ENCODE measurements around the gene ACADSB.

Gene ACADSB

DNA sequence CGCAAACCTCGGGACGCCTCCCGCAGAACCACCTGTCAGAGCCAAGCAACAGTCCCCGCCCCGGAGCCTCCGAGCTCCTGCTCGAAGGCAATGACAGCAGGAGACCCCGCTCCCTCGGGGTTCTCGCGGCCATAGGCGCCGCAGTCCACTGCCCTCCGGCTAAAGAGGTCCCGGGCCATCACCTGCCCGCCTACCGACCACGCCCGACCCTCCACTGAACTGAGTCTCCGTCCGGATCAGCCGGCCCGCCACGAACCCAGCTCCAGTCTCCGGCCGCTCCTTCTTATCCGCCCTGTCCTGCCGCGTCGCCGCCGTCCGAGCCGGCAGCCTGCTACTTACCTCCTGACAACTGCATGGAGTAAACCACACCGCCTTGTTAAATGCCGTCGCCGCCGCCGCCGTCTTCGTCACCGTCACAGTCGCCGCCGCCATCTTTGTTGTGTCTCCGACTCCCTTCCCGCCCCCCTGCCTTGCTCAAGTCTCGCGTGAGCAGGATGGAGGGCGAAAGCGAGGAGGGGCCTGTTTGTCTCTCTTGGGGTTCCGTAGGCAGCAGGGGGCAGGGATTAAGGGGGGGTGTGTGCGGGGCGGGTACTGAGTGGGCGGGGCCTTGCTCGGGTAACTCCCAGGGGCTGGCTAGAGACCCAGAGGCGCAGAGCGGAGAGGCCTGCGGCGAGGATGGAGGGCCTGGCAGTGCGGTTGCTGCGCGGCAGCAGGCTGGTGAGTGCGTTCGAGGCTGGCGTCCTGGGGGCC, at the start of gene ACADSB, which contains the start of gene IKZF5:
TSS of gene ACADSB (plus strand) at position 652 of the 750 bp plus-strand sequence. CDS start at position 676, 24 bp downstream.
TSS of gene IKZF5 (minus strand) at position 441 of the 750 bp plus-strand sequence. CDS start 10,170 bp downstream, outside the sequence.
- peak; percentile 100 for DNase-seq

- DNase-seq = no peak
These were observed 46.4 kb upstream of the ACADSB start for GRCh38 chr10:122962405-122962804.

GRCh38 chr10:122966879-122967278, 41.9 kb upstream of the ACADSB start:
- DNase-seq = no peak

GRCh38 chr10:122968698-122969097, 40.1 kb upstream of the ACADSB start:
- no peak for DNase-seq

- DNase-seq = no peak
These were observed 34.8 kb upstream of the ACADSB start for GRCh38 chr10:122974023-122974422.

DNA sequence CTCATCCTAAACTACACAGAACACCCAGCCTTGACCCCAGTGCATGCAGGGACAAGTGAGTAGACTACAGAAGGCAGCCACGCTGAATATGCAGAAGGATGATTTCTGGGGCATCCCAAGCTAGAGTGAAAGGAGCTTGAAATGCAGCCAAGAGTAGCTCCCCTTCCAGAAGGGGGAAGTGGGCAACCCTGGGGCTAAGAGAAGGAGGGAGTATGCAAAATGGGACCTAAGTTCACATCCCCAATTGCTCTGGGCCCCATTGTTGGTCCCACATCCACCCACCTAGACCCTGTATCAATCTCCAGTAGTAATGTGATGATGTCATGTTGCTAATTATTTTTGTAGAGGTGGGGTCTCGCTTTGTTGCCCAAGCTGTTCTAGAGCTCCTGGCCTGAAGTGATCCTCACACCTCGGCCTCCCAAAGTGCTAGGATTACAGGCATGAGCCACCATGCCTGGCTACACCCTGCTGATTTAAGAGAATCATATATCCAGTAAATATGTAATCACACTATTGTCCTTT, 34.2 kb upstream of the ACADSB start:
- no peak for DNase-seq

DNA sequence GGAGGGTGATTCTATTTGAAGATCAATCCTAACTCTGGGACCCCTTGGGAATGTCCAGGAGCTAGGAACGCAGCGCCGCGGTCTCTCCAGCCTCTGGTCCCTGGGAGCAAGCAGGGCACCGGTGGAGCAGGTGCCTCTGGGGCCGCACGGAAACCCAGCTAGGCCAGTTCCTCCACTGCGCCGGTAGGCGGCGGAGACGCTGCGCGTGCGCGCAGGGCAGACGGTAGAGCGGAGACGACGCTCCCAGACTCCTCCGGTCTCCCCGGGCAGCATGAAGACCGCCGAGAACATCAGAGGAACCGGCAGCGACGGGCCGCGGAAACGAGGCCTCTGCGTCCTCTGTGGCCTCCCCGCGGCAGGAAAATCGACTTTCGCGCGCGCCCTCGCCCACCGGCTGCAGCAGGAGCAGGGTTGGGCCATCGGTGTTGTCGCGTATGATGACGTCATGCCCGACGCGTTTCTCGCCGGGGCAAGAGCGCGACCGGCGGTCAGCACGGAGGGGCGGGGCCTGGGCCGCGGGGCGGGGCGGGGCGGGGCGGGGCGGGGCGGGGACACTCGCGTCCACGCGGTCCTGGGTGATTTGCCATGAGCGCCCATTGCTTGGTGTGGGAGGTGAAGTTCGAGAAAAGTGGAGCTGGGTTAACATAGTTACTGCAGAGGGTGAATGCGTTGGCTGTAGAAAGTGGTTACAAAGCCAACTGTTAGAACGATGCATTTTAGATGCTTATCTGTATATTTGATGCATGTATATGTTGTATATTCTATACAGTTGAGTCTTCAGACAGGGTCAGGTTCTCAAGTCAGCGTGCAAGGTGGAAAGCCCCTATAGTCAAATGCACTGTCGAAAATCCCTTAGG, 28.4 kb upstream of the ACADSB start, which contains the start of gene PSTK:
TSS of gene PSTK (plus strand) at position 193 of the 857 bp plus-strand sequence. CDS start at position 272, 79 bp downstream.
- peak; percentile 93 for DNase-seq

GRCh38 chr10:122981066-122981464, 27.7 kb upstream of the ACADSB start:
- no peak for DNase-seq

GRCh38 chr10:122983898-122984297, 24.9 kb upstream of the ACADSB start:
- DNase-seq = no peak

DNA sequence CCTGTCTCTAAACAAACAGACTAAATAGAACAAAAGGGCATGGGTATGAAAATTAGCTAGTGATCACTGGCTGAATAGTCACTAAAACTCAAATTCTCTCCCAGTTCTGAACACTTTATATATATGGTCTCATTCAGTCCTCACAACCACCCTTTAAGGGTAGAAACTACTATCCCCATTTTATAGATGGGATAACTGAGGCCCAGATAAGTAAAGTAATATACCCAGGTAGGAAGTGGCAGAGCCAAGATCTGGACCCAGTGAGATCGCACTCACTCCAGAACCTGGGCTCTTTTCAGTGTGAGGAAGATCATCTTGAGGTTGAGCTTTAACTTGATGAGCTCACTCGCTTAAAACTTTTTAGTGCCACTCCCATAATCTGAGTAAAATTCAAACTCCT, 24.1 kb upstream of the ACADSB start:
- no peak for DNase-seq

DNA sequence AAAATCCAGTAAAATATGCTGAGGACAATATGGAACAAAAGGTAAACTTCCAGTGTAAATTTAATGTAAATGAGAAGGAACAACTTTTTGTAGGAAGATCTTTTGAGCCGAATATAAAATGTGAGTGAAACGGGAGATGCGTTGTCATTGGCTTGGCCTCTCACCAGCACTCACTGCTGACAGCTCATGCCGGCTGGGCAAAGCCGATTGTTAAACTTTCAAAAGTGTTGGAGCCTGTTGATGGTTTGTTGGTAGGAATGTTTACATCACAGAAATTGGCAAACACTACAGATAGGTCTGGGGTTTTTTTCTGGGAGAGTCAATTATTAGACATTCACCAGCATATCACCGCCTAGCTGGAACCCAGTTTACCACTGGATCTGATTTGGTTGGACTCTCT, 22.5 kb upstream of the ACADSB start:
- no peak for DNase-seq

DNA sequence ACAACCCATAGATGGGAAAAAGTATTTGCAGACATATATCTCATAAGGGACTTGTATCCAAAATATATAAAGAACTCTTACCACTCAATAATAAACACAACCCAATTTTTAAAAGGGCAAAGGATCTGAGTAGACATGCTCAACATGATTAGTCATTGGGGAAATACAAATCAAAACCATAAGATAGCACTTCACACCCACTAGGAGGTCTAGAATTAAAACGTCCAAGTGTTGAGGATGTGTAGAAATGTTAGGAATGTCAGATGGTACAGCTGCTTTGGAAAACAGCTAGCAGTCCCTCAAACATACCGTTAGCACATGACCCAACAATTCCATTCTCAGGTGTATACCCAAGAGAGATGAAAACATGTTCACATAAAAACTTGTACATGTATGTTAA, 20.3 kb upstream of the ACADSB start:
- no peak for DNase-seq

- no peak for DNase-seq
These were observed 18.5 kb upstream of the ACADSB start for GRCh38 chr10:122990278-122990677.

DNA sequence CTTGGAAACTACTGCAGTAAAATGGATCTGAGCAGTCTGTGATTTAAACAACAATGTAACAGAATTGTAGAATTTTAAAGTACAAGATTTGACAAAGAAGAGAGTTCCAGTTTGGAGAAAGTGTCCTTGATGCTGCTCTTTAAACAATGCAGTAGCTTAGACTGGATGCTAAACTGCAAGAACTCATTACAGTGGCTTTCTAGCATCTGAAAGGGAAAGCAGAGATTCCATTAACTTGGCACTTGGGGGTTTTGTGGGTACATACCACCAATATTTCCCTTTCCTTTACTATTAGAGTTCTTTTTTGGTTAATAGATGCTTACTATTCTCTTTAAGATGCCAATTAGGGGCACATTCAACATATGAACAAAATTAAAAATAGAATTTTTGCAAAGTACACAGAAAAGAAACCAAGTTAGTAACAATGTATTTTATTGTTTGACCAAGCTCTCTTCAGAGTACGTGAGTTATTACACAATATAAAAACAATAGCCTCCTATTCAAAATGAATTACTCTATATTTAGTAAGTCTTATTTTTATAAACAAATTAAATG, 16.7 kb upstream of the ACADSB start:
- DNase-seq = no peak

DNA sequence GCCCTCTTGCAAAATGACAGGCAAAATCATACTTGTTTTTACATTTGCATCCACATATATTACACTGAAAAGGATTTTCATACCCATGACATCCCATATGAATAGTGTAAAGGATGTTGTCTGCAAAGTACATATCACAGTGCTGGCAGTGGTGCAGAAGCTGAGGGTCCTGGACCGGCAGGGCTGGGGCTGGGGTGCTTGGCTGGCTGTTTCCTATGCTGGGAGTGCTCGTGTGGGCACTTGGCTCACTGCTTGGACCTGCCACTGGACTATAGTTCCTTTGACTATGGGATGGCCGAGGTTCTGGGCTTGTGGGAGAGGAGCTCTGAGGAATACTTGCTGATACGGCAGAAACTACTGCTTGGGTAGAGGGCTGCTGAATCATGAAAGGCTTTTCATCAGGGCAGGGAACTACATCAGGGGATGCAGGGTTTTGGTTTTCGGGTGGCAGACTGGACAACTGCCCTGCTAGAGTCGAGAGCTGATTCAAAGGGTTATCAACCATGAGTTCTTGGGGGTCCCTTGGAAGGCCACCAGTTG, 14.9 kb upstream of the ACADSB start:
- DNase-seq = no peak

GRCh38 chr10:122995936-122996335, 12.9 kb upstream of the ACADSB start:
- no peak for DNase-seq

GRCh38 chr10:122997864-122998263, 10.9 kb upstream of the ACADSB start:
- no peak for DNase-seq

DNA sequence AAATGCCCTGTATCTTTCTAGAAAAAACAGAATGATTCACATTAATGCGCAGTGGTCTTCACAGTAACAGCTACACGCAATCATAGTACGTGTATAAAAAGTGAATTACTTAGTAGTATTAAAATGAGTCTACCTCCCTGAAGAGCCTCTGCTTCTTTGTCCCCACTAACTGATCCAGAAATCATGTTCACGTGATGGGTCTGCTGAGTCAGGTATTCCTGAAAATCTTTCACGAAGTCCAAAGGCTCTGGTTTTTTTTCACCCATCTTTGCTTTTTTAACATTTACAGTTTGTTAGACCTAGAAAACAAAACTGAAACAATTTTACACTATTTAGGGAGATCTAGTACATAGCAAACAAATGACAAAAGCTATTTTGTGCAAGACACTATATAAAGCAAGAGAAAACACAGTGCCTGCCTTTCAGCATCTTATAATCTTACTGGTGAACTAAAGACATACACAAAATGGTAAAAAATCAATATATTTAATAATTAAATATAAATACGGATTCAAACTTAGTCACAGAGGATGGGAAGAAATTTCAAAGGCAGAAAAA, 10.4 kb upstream of the ACADSB start:
- DNase-seq = no peak

DNA sequence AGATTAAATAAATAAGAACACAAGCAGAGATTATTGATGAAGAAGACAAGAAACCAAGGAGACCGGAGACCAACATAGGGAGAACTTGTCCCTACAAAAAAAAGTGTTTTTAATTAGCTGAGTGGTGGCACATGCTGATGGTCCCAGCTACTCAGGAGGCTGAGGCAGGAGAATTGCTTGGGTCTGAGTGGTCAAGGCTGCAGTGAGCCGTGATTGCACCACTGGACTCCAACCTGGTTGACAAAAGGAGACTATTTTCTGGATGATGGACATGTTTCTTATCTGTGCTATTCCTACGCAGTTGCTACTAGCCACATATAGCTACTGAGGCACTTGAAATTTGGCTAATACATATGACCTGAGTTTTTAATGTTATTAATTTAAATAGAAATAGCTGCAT, 9.9 kb upstream of the ACADSB start:
- no peak for DNase-seq

- DNase-seq = peak; percentile 5
These were observed 9.5 kb upstream of the ACADSB start for GRCh38 chr10:122999347-122999746.

DNA sequence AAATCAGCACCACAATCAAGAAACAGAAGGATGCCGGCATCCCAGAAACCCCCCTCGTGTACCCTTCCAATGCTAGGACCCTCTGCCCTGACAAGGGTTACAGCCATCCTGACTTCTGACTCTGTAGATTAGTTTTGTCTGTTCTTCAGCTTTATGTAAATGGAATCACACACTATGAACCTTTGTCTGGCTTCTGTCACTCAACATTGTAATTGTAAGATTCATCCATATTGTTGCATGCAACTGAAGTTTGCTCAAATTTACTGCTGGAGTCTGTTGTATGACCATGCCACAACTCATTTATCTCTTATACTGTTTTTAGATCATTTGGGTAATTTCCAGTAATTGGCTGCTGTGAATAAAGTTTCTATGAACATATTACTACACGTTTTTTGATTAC, 8.7 kb upstream of the ACADSB start:
- no peak for DNase-seq

GRCh38 chr10:123001370-123001769, 7.4 kb upstream of the ACADSB start:
- no peak for DNase-seq

DNA sequence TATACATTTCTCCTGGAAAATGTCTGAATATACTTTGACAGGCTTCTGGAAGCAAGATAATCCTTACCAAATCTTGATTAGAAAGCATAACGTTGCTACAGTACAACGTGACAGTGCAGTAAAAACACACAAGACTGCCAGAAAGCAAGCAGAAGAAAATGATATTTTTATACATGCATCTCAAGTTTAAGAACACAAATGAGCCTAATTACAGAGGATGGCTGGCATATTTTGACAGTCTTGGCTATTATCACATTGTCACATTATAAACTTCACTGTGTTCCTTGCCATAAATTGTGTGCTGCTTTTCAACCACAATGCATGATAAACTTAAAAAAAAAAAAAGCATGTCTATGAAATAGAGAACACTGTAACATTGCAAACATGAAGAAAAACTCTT, 4.5 kb upstream of the ACADSB start:
- no peak for DNase-seq
